GM23248 (cell line): ENCODE measurements around the gene NUDT9. TPM values are rescaled to one million over a fixed set of nuclear protein-coding genes. Genes with fewer than 3 reads are reported as not detected.
A peak's percentile ranks its signal among the peaks of the same experiment; 100 is the strongest.

ENCODE experiments used
- DNase-seq: peaks from one replicate; pipeline ENCODE4 v3.0.0-alpha.2; 2015
- H2AFZ ChIP-seq: fragments of 200-600 bp; sonication (generic); 2 replicates; pipeline ENCODE4 v1.6.1; 2016; ENCODE audit warnings: antibody characterized with exemption
- H3F3A ChIP-seq: fragments of 200-600 bp; sonication (generic); 2 replicates; pipeline ENCODE4 v1.6.1; 2016; ENCODE audit warnings: mild to moderate bottlenecking, antibody characterized with exemption, mixed run types; ENCODE audit not compliant: insufficient read depth
- H3K27ac ChIP-seq: fragments of 200-600 bp; sonication (generic); 2 replicates; pipeline ENCODE4 v1.5.1; 2016; ENCODE audit warnings: mild to moderate bottlenecking
- H3K27me3 ChIP-seq: fragments of 200-600 bp; sonication (generic); replicated peaks from 2 replicates; pipeline ENCODE4 v1.6.1; 2016; ENCODE audit warnings: mild to moderate bottlenecking; ENCODE audit not compliant: insufficient read depth
- H3K36me3 ChIP-seq: fragments of 200-600 bp; sonication (generic); 2 replicates; pipeline ENCODE4 v1.6.1; 2016; ENCODE audit warnings: low read depth, mild to moderate bottlenecking
- H3K4me1 ChIP-seq: fragments of 200-600 bp; sonication (generic); 2 replicates; pipeline ENCODE4 v1.6.1; 2016; ENCODE audit warnings: mild to moderate bottlenecking; ENCODE audit not compliant: insufficient read depth
- H3K4me2 ChIP-seq: fragments of 200-600 bp; sonication (generic); one replicate; pipeline ENCODE4 v1.6.1; 2016; ENCODE audit warnings: mild to moderate bottlenecking; ENCODE audit not compliant: unreplicated experiment
- H3K4me3 ChIP-seq: fragments of 200-600 bp; sonication (generic); 2 replicates; pipeline ENCODE4 v1.5.1; 2016; ENCODE audit warnings: mild to moderate bottlenecking
- H3K79me2 ChIP-seq: fragments of 200-600 bp; sonication (generic); 2 replicates; pipeline ENCODE4 v1.6.1; 2016; ENCODE audit warnings: mild to moderate bottlenecking; ENCODE audit not compliant: insufficient read depth
- H3K9ac ChIP-seq: fragments of 200-600 bp; sonication (generic); 2 replicates; pipeline ENCODE4 v1.6.1; 2016; ENCODE audit warnings: mild to moderate bottlenecking
- H3K9me2 ChIP-seq: fragments of 200-600 bp; sonication (generic); 2 replicates; pipeline ENCODE4 v1.6.1; 2016; ENCODE audit warnings: mixed run types, mild to moderate bottlenecking, moderate library complexity; ENCODE audit not compliant: insufficient read depth
- H3K9me3 ChIP-seq: fragments of 200-600 bp; sonication (generic); one replicate; pipeline ENCODE4 v1.6.1; 2017; ENCODE audit warnings: low read depth
- H4K20me1 ChIP-seq: fragments of 200-600 bp; sonication (generic); 2 replicates; pipeline ENCODE4 v1.6.0; 2016; ENCODE audit not compliant: insufficient read depth
- EZH2 ChIP-seq: fragments of 200-600 bp; sonication (generic); IDR thresholded peaks from 2 replicates; pipeline ENCODE4 v1.6.1; 2018; ENCODE audit warnings: antibody characterized with exemption, mild to moderate bottlenecking; ENCODE audit not compliant: insufficient read depth, poor library complexity, severe bottlenecking
- EZH2phosphoT487 ChIP-seq: fragments of 200-600 bp; sonication (generic); IDR thresholded peaks from 2 replicates; pipeline ENCODE4 v1.6.1; 2018; ENCODE audit warnings: antibody characterized with exemption, moderate library complexity, mild to moderate bottlenecking, low read depth; ENCODE audit not compliant: insufficient read depth
- WGBS, 2 experiments: methylation state at CpG; one replicate each; pipeline ENCODE4 v1.1.6; 2015 to 2017; ENCODE audit warnings: low lambda C conversion rate in 2 of 2, low coverage in 1 of 2; ENCODE audit errors: missing lambda C conversion rate in 2 of 2; 5-methylcytosine and 5-hydroxymethylcytosine counted together
- in situ Hi-C: fragments of 300-500 bp; cut with MboI; formaldehyde crosslinking; loops from 2 replicates; pipeline ENCODE4 v1.15.0; 2020
- polyA plus RNA-seq: library from polyadenylated mRNA; unstranded; fragments of >200 nt; fragmentation: Nextera tagmentation; extraction: Ambion mirVana; gene quantifications from 2 replicates; pipeline ENCODE4 v1.2.1, GENCODE V29; 2016
- total RNA-seq: library from RNA; depleted of rRNA; stranded (reverse); fragments of >200 nt; shearing (Covaris generic); gene quantifications from 2 replicates; pipeline ENCODE4 v1.2.3, GENCODE V29; 2014; rRNA removed

Gene NUDT9, protein sequence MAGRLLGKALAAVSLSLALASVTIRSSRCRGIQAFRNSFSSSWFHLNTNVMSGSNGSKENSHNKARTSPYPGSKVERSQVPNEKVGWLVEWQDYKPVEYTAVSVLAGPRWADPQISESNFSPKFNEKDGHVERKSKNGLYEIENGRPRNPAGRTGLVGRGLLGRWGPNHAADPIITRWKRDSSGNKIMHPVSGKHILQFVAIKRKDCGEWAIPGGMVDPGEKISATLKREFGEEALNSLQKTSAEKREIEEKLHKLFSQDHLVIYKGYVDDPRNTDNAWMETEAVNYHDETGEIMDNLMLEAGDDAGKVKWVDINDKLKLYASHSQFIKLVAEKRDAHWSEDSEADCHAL
- total RNA-seq (9.4 and 11.2 TPM in 2 replicates), polyA plus RNA-seq (34.8 and 36.4 TPM in 2 replicates)

DNA sequence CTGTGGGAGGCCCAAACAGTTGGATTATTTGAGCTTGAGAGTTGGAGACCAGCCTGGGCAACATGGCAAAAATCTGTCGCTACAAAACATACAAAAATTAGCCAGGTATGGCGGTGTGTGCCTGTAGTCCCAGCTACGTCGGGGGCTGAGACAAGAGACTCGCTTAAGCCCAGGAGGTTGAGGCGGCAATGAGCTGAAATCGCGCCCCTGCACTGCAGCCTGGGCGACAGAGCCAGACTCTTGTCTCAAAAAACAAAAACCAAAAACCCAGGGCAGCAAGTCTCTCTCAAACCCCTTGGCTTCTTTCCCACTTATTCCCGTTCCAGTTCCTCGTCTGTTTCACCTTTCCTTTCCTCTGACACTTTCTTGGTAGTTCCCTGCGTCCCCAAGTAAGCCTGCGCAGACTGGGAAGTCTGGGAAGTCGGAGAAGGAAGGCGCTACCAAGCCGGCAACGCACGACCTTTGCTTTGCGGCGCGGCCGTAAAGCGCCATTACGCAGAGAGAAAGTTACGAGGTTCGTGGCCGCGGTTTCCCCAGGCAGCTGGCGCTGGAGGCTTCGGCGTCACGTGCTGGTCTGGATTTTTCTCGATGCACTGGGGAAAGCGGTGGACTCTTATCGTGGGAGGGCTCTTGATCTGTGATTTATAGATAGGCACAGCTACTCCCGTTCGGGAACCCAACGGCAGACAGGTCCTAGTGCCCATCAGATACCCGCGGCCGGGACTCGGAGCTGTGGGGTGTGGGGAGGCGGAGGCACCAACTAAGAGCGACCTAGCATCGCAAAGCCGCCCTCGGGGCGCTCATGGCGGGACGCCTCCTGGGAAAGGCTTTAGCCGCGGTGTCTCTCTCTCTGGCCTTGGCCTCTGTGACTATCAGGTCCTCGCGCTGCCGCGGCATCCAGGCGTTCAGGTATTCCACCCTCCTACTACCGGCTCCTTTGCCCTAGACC is at the start of gene NUDT9:
NUDT9 (plus strand) TSS at position 470 of the 949 bp plus-strand sequence; CDS start at position 803, 333 bp downstream.
- Histone ChIP-seq H3K9me2 (no peaks in the 10 kb centered on the region), H2AFZ (peak within 1 kb of the TSS; percentile 97), H3K79me2 (peaks cover 55% of the 10 kb centered on the region), H3K9ac (peak within 1 kb of the TSS; percentile 90), H3K4me2 (peak within 1 kb of the TSS; percentile 89), H3F3A (no peaks in the 10 kb centered on the region), H3K36me3 (no peaks in the 10 kb centered on the region), H3K9me3 (no peaks in the 10 kb centered on the region), H3K27ac (peak within 1 kb of the TSS; percentile 78), H3K4me3 (peak within 1 kb of the TSS; percentile 96), H3K4me1 (peaks cover 16% of the 10 kb centered on the region), H3K27me3 (no peaks in the 10 kb centered on the region), H4K20me1 (no peaks in the 10 kb centered on the region)
- DNase-seq, result peak; percentile 98
- 1 to 2% methylated on average over 57 of the region's 58 CpGs for WGBS, 2 experiments
- in situ Hi-C loops, result no loop called here
- TF ChIP-seq EZH2phosphoT487, result no peak
- TF ChIP-seq EZH2, result no peak

DNA sequence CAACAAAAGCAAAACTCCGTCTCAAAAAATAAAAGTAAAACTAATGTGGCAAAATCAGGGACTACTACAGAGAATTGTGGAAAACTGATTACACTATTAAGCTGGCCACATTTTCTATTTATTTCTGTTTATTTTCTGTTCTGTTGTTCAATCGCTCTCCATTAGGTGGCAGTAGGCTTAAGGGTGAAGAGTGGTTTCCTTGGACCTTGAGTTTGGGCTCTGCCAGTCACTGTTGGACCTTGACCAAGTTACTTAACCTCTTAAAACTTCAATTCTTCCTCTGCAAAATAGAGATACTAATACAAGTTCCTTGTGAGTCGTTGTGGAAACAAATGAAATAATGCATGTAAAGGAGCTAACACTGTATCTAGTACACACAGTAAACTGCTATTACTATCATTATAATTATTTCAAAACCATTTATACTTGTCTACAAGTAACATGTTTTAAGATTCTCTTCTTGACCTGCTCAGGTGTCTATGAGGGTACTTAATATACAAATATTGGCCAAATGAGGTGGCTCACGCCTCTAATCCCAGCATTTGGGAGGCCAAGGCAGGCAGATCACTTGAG is 46.6 kb upstream of the NUDT9 start:
- DNase-seq, result peak; percentile 92
- no peak for TF ChIP-seq EZH2phosphoT487
- no peak for TF ChIP-seq EZH2
- no peak overlapping the region for H3K4me3 ChIP-seq
- H3K27me3 ChIP-seq, result no peaks in the 10 kb centered on the region
- H3K9me2 ChIP-seq, result no peaks in the 10 kb centered on the region
- H3K27ac ChIP-seq, result peak overlapping the region; percentile 62
- peaks cover 14% of the 10 kb centered on the region for H3K4me1 ChIP-seq
- in situ Hi-C loops, result loop anchor here (5.0 kb wide), 1 partner anchor 86 kb away; no protein-coding TSS in a partner anchor
- no peaks in the 10 kb centered on the region for H3K9me3 ChIP-seq
- peaks cover 6% of the 10 kb centered on the region; the same call in 1 of the 2 replicates for H3K36me3 ChIP-seq
- 35 to 36% methylated on average over 4 of the region's 4 CpGs for WGBS, 2 experiments
- no peaks in the 10 kb centered on the region for H4K20me1 ChIP-seq
- no peak overlapping the region for H3K4me2 ChIP-seq
- peak overlapping the region; percentile 35; the same call in 1 of the 2 replicates for H3K9ac ChIP-seq
- peaks cover 4% of the 10 kb centered on the region; the same call in 1 of the 2 replicates for H3F3A ChIP-seq
- no peak overlapping the region for H2AFZ ChIP-seq
- H3K79me2 ChIP-seq, result no peaks in the 10 kb centered on the region; the same call in 1 of the 2 replicates

DNA sequence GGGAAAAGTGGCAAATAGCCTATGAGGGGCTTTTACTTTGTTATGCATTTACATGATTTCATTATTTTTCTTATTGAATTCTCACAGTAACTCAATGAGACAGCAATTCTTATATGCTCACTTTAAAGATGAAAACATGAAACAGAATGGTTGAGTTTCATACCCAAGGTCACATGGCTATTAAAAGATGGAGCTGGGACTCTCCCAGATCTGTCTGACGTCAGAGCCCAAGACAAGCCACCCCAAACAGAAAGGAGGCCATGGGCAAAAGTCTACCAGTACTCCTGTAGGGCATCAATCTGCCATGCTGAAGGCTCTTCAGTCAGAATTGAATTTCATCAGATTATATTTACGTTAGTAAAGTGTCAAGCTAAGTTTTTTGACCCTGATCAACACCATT is 44.6 kb upstream of the NUDT9 start:
- Histone ChIP-seq H3K79me2 (no peaks in the 10 kb centered on the region; the same call in 1 of the 2 replicates), H3K9me3 (no peaks in the 10 kb centered on the region), H3K4me2 (no peak overlapping the region), H3K4me3 (no peak overlapping the region), H4K20me1 (no peaks in the 10 kb centered on the region), H3K36me3 (no peaks in the 10 kb centered on the region), H3K27me3 (no peaks in the 10 kb centered on the region), H3F3A (peaks cover 4% of the 10 kb centered on the region; the same call in 1 of the 2 replicates), H3K9ac (no peak overlapping the region), H3K9me2 (no peaks in the 10 kb centered on the region), H3K4me1 (peaks cover 14% of the 10 kb centered on the region), H2AFZ (no peak overlapping the region), H3K27ac (no peak overlapping the region)
- DNase-seq, result no peak
- WGBS, 2 experiments, result 55 to 62% methylated on average over 2 of the region's 2 CpGs
- in situ Hi-C loops, result loop anchor here (5.0 kb wide), 1 partner anchor 84 kb away; no protein-coding TSS in a partner anchor
- TF ChIP-seq EZH2phosphoT487 (no peak), EZH2 (no peak)

GRCh38 chr4:87382116-87382515 is 40.3 kb upstream of the NUDT9 start:
- Histone ChIP-seq H3K79me2 (peaks cover 34% of the 10 kb centered on the region), H4K20me1 (no peaks in the 10 kb centered on the region), H3K4me2 (no peak overlapping the region), H3F3A (no peaks in the 10 kb centered on the region), H2AFZ (no peak overlapping the region), H3K27me3 (no peaks in the 10 kb centered on the region), H3K9me3 (no peaks in the 10 kb centered on the region), H3K27ac (no peak overlapping the region), H3K4me1 (no peaks in the 10 kb centered on the region), H3K9me2 (no peaks in the 10 kb centered on the region), H3K4me3 (no peak overlapping the region), H3K36me3 (no peaks in the 10 kb centered on the region), H3K9ac (no peak overlapping the region)
- no peak for TF ChIP-seq EZH2
- no peak for TF ChIP-seq EZH2phosphoT487
- no peak for DNase-seq
- WGBS, 2 experiments, result 67 to 72% methylated on average over 2 of the region's 2 CpGs
- in situ Hi-C loops, result no loop called here
